ENCODE results near the gene SLC30A9. TPM values are rescaled to one million over a fixed set of nuclear protein-coding genes. Genes with fewer than 3 reads are reported as not detected.
A peak's percentile ranks its signal among the peaks of the same experiment; 100 is the strongest.

Gene SLC30A9
- total RNA-seq, 1 experiment from 2014 or later, result 70.3 TPM

- no peak overlapping the region for H2AFZ ChIP-seq (ENCODE audit: low read length)
- DNase-seq, result no peak
- no peak overlapping the region for H3K4me2 ChIP-seq (ENCODE audit: low read depth, low read length, poor library complexity, severe bottlenecking)
- no peaks in the 10 kb centered on the region for H3K27me3 ChIP-seq (ENCODE audit: low read length)
- no peaks in the 10 kb centered on the region for H3K79me2 ChIP-seq (ENCODE audit: low read length)
- no peaks in the 10 kb centered on the region for H4K20me1 ChIP-seq (ENCODE audit: insufficient read depth, low read depth, low read length)
- no peak overlapping the region for H3K27ac ChIP-seq (ENCODE audit: low read length)
- H3K9ac ChIP-seq (ENCODE audit: low read length), result no peak overlapping the region
- no peaks in the 10 kb centered on the region for H3K4me1 ChIP-seq (ENCODE audit: low read length)
- no peaks in the 10 kb centered on the region for H3K9me2 ChIP-seq (replicated peaks; ENCODE audit: insufficient read depth, low read length)
- no peaks in the 10 kb centered on the region for H3K36me3 ChIP-seq (ENCODE audit: insufficient read depth, low read length)
- no peak overlapping the region for H3K4me3 ChIP-seq (ENCODE audit: low read length)
- no peaks in the 10 kb centered on the region for H3K9me3 ChIP-seq (ENCODE audit: low read length)
Measured at GRCh38 chr4:41967392-41967791, 22.9 kb upstream of the SLC30A9 start.

- Histone ChIP-seq H3K4me2 (ENCODE audit: low read depth, low read length, poor library complexity, severe bottlenecking) (no peak overlapping the region), H3K9me3 (ENCODE audit: low read length) (no peaks in the 10 kb centered on the region), H3K79me2 (ENCODE audit: low read length) (no peaks in the 10 kb centered on the region), H3K4me1 (ENCODE audit: low read length) (no peaks in the 10 kb centered on the region), H4K20me1 (ENCODE audit: insufficient read depth, low read depth, low read length) (no peaks in the 10 kb centered on the region), H3K9me2 (replicated peaks; ENCODE audit: insufficient read depth, low read length) (no peaks in the 10 kb centered on the region), H3K9ac (ENCODE audit: low read length) (no peak overlapping the region), H2AFZ (ENCODE audit: low read length) (no peak overlapping the region), H3K4me3 (ENCODE audit: low read length) (no peak overlapping the region), H3K27ac (ENCODE audit: low read length) (no peak overlapping the region), H3K27me3 (ENCODE audit: low read length) (no peaks in the 10 kb centered on the region), H3K36me3 (ENCODE audit: insufficient read depth, low read length) (no peaks in the 10 kb centered on the region)
- DNase-seq, result no peak
Measured at GRCh38 chr4:41969671-41970070, 20.7 kb upstream of the SLC30A9 start.

DNA sequence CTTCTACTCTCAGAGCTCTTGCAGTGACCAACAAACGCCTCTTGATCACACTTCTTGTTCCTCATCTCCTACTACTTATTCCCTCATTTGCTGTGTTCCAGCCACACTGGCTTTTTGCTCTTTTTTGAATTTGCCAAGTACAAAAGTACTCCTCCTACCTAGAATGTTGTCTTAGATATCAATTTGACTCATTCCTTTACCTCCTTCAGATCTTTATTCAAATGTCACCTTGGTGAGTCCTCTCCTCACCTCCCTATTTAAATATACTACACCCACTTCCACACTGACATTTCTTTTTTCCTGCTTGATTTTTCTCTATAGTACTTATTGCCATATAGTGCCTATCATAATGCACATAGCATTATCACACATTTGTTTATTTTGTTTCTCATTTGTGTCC lies 15.0 kb upstream of the SLC30A9 start:
- Histone ChIP-seq H3K9ac (ENCODE audit: low read length) (no peak overlapping the region), H3K36me3 (ENCODE audit: insufficient read depth, low read length) (no peaks in the 10 kb centered on the region), H3K9me2 (replicated peaks; ENCODE audit: insufficient read depth, low read length) (no peaks in the 10 kb centered on the region), H3K79me2 (ENCODE audit: low read length) (no peaks in the 10 kb centered on the region), H4K20me1 (ENCODE audit: insufficient read depth, low read depth, low read length) (no peaks in the 10 kb centered on the region), H3K4me2 (ENCODE audit: low read depth, low read length, poor library complexity, severe bottlenecking) (no peak overlapping the region), H3K27me3 (ENCODE audit: low read length) (no peaks in the 10 kb centered on the region), H2AFZ (ENCODE audit: low read length) (no peak overlapping the region), H3K4me3 (ENCODE audit: low read length) (no peak overlapping the region), H3K27ac (ENCODE audit: low read length) (no peak overlapping the region), H3K9me3 (ENCODE audit: low read length) (no peaks in the 10 kb centered on the region), H3K4me1 (ENCODE audit: low read length) (0 out of 2 replicates have a peak, but pooled peaks cover 2% of the 10 kb centered on the region)
- no peak for DNase-seq

DNA sequence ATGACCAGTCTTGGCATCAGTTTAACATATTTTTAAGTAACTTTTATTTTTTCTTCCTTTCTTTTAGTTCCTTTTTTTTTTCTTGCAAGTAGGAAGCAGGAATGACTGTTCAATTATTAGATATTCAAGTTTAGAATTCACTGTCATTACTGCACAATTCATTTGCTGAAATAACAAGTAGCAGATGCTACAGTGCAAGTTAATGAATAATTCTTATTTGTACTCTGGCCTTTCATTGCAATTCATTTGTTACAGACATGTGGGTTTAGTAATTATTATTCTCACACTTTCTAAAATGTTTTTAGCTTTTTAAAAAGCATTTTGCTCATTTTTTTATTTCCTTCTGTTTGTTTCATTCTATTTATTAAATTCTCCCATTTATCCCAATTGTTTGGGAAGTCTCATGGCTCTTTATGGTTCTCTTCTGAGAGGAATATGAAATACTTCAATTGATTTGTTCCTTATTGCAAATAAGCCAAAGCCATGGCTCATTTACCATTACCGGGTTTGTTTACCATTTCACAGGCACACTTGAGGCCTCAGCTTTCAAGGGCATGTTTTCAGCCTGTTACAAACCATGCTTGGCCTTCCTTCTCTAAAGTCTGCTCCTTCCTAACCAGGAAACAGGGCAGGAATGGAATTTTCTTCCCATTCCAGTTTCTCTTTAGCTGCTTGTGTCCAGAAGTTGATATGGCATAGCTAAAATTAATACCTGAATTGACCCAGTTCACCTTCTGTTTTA lies 13.4 kb upstream of the SLC30A9 start:
- Histone ChIP-seq H2AFZ (ENCODE audit: low read length) (no peak overlapping the region), H3K9ac (ENCODE audit: low read length) (no peak overlapping the region), H4K20me1 (ENCODE audit: insufficient read depth, low read depth, low read length) (no peaks in the 10 kb centered on the region), H3K79me2 (ENCODE audit: low read length) (no peaks in the 10 kb centered on the region), H3K27me3 (ENCODE audit: low read length) (no peaks in the 10 kb centered on the region), H3K4me1 (ENCODE audit: low read length) (0 out of 2 replicates have a peak, but pooled peaks cover 2% of the 10 kb centered on the region), H3K4me3 (ENCODE audit: low read length) (no peak overlapping the region), H3K9me3 (ENCODE audit: low read length) (no peaks in the 10 kb centered on the region), H3K27ac (ENCODE audit: low read length) (no peak overlapping the region), H3K4me2 (ENCODE audit: low read depth, low read length, poor library complexity, severe bottlenecking) (no peak overlapping the region), H3K9me2 (replicated peaks; ENCODE audit: insufficient read depth, low read length) (no peaks in the 10 kb centered on the region), H3K36me3 (ENCODE audit: insufficient read depth, low read length) (no peaks in the 10 kb centered on the region)
- no peak for DNase-seq

DNA sequence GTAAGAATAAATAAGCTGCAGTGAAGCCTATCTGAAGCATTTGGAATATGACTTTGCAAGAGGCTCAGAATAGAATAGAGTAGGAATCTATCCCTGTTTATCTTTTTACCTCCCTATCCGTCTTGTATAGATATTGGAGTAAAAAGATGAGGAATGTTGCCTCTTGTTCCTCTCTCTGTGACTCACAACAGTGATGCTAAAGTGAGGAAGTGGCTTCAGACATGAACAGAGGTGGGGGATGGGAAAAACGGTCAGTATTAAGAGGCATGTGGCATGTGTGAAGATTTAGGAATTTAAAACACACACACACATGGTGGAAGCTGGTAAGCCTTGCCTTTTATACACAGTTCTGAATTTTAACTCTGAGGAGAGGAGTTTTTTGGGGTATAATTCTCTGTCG lies 12.6 kb upstream of the SLC30A9 start:
- Histone ChIP-seq H3K4me3 (ENCODE audit: low read length) (no peak overlapping the region), H3K27me3 (ENCODE audit: low read length) (no peaks in the 10 kb centered on the region), H3K9me3 (ENCODE audit: low read length) (no peaks in the 10 kb centered on the region), H2AFZ (ENCODE audit: low read length) (peak overlapping the region; percentile 70; the same call in 1 of the 2 replicates), H3K27ac (ENCODE audit: low read length) (no peak overlapping the region), H3K9me2 (replicated peaks; ENCODE audit: insufficient read depth, low read length) (no peaks in the 10 kb centered on the region), H3K79me2 (ENCODE audit: low read length) (no peaks in the 10 kb centered on the region), H4K20me1 (ENCODE audit: insufficient read depth, low read depth, low read length) (no peaks in the 10 kb centered on the region), H3K4me1 (ENCODE audit: low read length) (0 out of 2 replicates have a peak, but pooled peaks cover 2% of the 10 kb centered on the region), H3K4me2 (ENCODE audit: low read depth, low read length, poor library complexity, severe bottlenecking) (no peak overlapping the region), H3K36me3 (ENCODE audit: insufficient read depth, low read length) (no peaks in the 10 kb centered on the region), H3K9ac (ENCODE audit: low read length) (no peak overlapping the region)
- DNase-seq, result no peak

DNA sequence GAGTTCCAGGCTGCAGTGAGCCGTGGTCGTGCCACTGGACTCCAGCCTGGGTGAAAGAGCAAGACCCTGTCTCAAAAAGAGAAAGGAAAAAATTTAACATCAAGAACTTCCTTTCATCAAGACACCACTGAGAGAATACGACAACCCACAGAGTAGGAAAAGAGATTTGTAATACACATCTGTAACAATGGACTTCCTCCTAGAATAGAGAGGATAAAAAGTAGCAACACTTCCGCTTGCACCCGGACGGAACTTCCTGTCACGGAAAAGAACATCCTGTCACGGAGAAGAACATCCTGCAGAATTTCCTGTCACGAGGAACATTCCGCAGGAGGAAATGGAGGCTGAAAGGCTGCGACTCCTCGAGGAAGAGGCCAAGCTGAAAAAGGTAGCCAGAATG lies 8.9 kb upstream of the SLC30A9 start, which contains the start of gene DCAF4L1:
DCAF4L1 (plus strand) TSS at position 301 of the 400 bp plus-strand sequence; CDS start at position 338, 37 bp downstream.
- Histone ChIP-seq H3K79me2 (ENCODE audit: low read length) (peaks cover 3% of the 10 kb centered on the region; the same call in 1 of the 2 replicates), H2AFZ (ENCODE audit: low read length) (no peak within 1 kb of the TSS), H4K20me1 (ENCODE audit: insufficient read depth, low read depth, low read length) (no peaks in the 10 kb centered on the region), H3K9ac (ENCODE audit: low read length) (no peak within 1 kb of the TSS), H3K9me2 (replicated peaks; ENCODE audit: insufficient read depth, low read length) (no peaks in the 10 kb centered on the region; the same call in 1 of the 2 replicates), H3K9me3 (ENCODE audit: low read length) (no peaks in the 10 kb centered on the region), H3K27me3 (ENCODE audit: low read length) (no peaks in the 10 kb centered on the region), H3K4me2 (ENCODE audit: low read depth, low read length, poor library complexity, severe bottlenecking) (no peak within 1 kb of the TSS), H3K4me3 (ENCODE audit: low read length) (no peak within 1 kb of the TSS), H3K4me1 (ENCODE audit: low read length) (0 out of 2 replicates have a peak, but pooled peaks cover 2% of the 10 kb centered on the region), H3K36me3 (ENCODE audit: insufficient read depth, low read length) (no peaks in the 10 kb centered on the region), H3K27ac (ENCODE audit: low read length) (no peak within 1 kb of the TSS)
- DNase-seq, result no peak

DNA sequence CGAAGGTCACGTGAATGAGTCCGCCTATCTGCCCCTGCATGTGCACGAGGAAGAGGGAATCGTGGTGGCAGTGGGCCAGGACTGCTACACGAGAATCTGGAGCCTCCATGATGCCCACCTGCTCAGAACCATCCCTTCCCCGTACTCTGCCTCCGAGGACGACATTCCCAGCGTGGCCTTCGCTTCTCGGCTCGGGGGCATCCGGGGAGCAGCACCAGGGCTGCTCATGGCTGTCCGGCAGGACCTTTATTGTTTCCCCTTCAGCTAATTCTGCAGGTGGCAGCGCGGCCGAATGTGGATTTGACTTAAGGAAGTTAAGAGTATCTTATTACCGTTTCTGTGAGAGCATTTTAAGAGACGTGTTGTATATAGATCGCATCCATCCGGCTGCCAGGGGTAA lies 7.6 kb upstream of the SLC30A9 start:
- H3K79me2 ChIP-seq (ENCODE audit: low read length), result peaks cover 13% of the 10 kb centered on the region
- H3K4me3 ChIP-seq (ENCODE audit: low read length), result no peak overlapping the region
- H3K27ac ChIP-seq (ENCODE audit: low read length), result no peak overlapping the region
- H3K4me1 ChIP-seq (ENCODE audit: low read length), result 0 out of 2 replicates have a peak, but pooled peaks cover under 1% of the 10 kb centered on the region
- no peak overlapping the region for H2AFZ ChIP-seq (ENCODE audit: low read length)
- no peak overlapping the region for H3K9ac ChIP-seq (ENCODE audit: low read length)
- no peak overlapping the region for H3K4me2 ChIP-seq (ENCODE audit: low read depth, low read length, poor library complexity, severe bottlenecking)
- no peaks in the 10 kb centered on the region for H3K9me3 ChIP-seq (ENCODE audit: low read length)
- DNase-seq, result no peak
- no peaks in the 10 kb centered on the region; the same call in 1 of the 2 replicates for H3K9me2 ChIP-seq (replicated peaks; ENCODE audit: insufficient read depth, low read length)
- no peaks in the 10 kb centered on the region for H3K27me3 ChIP-seq (ENCODE audit: low read length)
- no peaks in the 10 kb centered on the region for H4K20me1 ChIP-seq (ENCODE audit: insufficient read depth, low read depth, low read length)
- H3K36me3 ChIP-seq (ENCODE audit: insufficient read depth, low read length), result no peaks in the 10 kb centered on the region

DNA sequence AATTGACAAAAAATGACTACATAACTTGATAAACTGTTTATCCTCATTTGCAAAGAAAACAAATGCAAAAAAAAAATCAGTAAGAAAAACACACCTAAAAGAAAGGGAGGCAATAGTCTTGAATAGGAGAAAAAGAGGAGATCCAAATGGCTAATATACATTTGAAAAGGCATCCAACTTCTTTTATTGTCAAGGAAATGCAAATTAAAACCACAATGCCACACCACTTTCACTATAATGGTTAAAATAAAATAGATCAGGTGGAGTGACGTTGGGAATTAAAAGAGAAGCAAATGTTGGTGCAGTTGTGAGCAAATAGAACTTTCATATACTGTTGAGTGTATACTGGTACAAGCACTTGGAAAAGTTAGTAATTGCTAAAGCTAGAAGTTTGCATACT lies 5.2 kb upstream of the SLC30A9 start:
- Histone ChIP-seq H3K36me3 (ENCODE audit: insufficient read depth, low read length) (no peaks in the 10 kb centered on the region), H3K79me2 (ENCODE audit: low read length) (peaks cover 36% of the 10 kb centered on the region), H3K4me2 (ENCODE audit: low read depth, low read length, poor library complexity, severe bottlenecking) (no peak overlapping the region), H2AFZ (ENCODE audit: low read length) (no peak overlapping the region), H3K4me3 (ENCODE audit: low read length) (no peak overlapping the region), H4K20me1 (ENCODE audit: insufficient read depth, low read depth, low read length) (no peaks in the 10 kb centered on the region), H3K27ac (ENCODE audit: low read length) (no peak overlapping the region), H3K9me3 (ENCODE audit: low read length) (no peaks in the 10 kb centered on the region), H3K4me1 (ENCODE audit: low read length) (peaks cover 15% of the 10 kb centered on the region), H3K9ac (ENCODE audit: low read length) (no peak overlapping the region), H3K9me2 (replicated peaks; ENCODE audit: insufficient read depth, low read length) (no peaks in the 10 kb centered on the region; the same call in 1 of the 2 replicates), H3K27me3 (ENCODE audit: low read length) (no peaks in the 10 kb centered on the region)
- DNase-seq, result no peak

All from Karpas-422 (cell line).